Spleen (tissue), 11 donors: Measurements from ENCODE around the gene REL. TPM values are rescaled to one million over a fixed set of nuclear protein-coding genes. Genes with fewer than 3 reads are reported as not detected.
A peak's percentile ranks its signal among the peaks of the same experiment; 100 is the strongest.

ENCODE experiments used
- DNase-seq: peaks from one replicate; pipeline ENCODE4 v3.0.0-alpha.2; 2020
- H3K27ac ChIP-seq, 8 donors: fragments of 200-600 bp; sonication (generic) in 7 of 8; 1 replicate in 4 of 8; 2 replicates in 4 of 8; pipeline versions ENCODE4 v1.5.0 to v1.8.0; 2016 to 2021; ENCODE audit warnings: inconsistent platforms in 4 of 8, mild to moderate bottlenecking in 4 of 8, moderate library complexity in 1 of 8
- H3K27me3 ChIP-seq, 7 donors: fragments of 200-600 bp; sonication (generic) in 6 of 7; replicated peaks in 1 of 7; 1 replicate in 4 of 7; 2 replicates in 3 of 7; pipeline versions ENCODE4 v1.5.0 to v1.8.0; 2016 to 2021; ENCODE audit warnings: inconsistent platforms in 3 of 7, mild to moderate bottlenecking in 1 of 7
- H3K36me3 ChIP-seq, 6 donors: fragments of 200-600 bp; sonication (generic) in 5 of 6; 1 replicate in 4 of 6; 2 replicates in 2 of 6; pipeline versions ENCODE4 v1.5.0 to v1.8.0; 2016 to 2021; ENCODE audit warnings: inconsistent platforms in 2 of 6
- H3K4me1 ChIP-seq, 6 donors: fragments of 200-600 bp; sonication (generic) in 5 of 6; 1 replicate in 3 of 6; 2 replicates in 3 of 6; pipeline versions ENCODE4 v1.5.0 to v1.8.0; 2016 to 2021; ENCODE audit warnings: inconsistent platforms in 3 of 6
- H3K4me3 ChIP-seq, 8 donors: fragments of 200-600 bp; sonication (generic) in 7 of 8; 1 replicate in 4 of 8; 2 replicates in 4 of 8; pipeline versions ENCODE4 v1.5.0 to v1.8.0; 2016 to 2021; ENCODE audit warnings: inconsistent platforms in 4 of 8, mild to moderate bottlenecking in 4 of 8, moderate library complexity in 2 of 8
- H3K9me3 ChIP-seq, 8 donors: fragments of 200-600 bp; sonication (generic) in 7 of 8; 1 replicate in 4 of 8; 2 replicates in 4 of 8; pipeline versions ENCODE4 v1.5.0 to v1.8.0; 2016 to 2021; ENCODE audit warnings: inconsistent platforms in 4 of 8
- POLR2A ChIP-seq, 3 donors: fragments of 450-650 bp; IDR thresholded peaks; one replicate each; pipeline ENCODE4 v1.5.1; 2017; ENCODE audit warnings: antibody characterized with exemption in 3 of 3, mild to moderate bottlenecking in 1 of 3
- POLR2AphosphoS5 ChIP-seq, 3 donors: sonication (generic); formaldehyde crosslinking; IDR thresholded peaks; one replicate each; pipeline ENCODE4 v1.5.1; 2017; ENCODE audit warnings: antibody characterized with exemption in 3 of 3
- WGBS, 5 donors: extraction: QIAGEN DNeasy Blood & Tissue Kit in 3 of 5; methylation state at CpG; one replicate each; pipeline versions ENCODE4 v1.1.5 to v1.1.7; 2013 to 2018; 5-methylcytosine and 5-hydroxymethylcytosine counted together
- intact Hi-C: fragments of 100-400 bp; cut with DNase I; formaldehyde crosslinking; loops from one replicate; pipeline ENCODE4 v1.15.0; 2023; ENCODE audit warnings: low total_unique reads
- polyA plus RNA-seq, 3 donors: library from polyadenylated mRNA; stranded (reverse); fragments of 200-250 nt; gene quantifications; one replicate each; pipeline ENCODE4 v1.2.1, GENCODE V29; 2013
- total RNA-seq, 7 donors: library from RNA; depleted of rRNA in 3 of 7; stranded (reverse); fragments of >200 nt in 3 of 7; fragmentation: NEBNext Ultra II Directional in 4 of 7; extraction: Animal tissue kit (Norgen Biotek cat#: 25700) in 4 of 7; gene quantifications; one replicate each; pipeline versions ENCODE4 v1.1.0 to v1.2.1, GENCODE V29; 2016 to 2021
- TF ChIP-seq, protein P1 (sequence below), 11 experiments: fragments of 200-600 bp in 7 of 11; fragments of 450-650 bp in 4 of 11; sonication (generic) in 4 of 11; IDR thresholded peaks in 8 of 11; conservative IDR thresholded peaks in 3 of 11; 1 replicate in 7 of 11; 2 replicates in 4 of 11; pipeline versions ENCODE4 v1.4.0 to v1.8.0; 2016 to 2021; ENCODE audit warnings: antibody characterized with exemption in 11 of 11, inconsistent platforms in 4 of 11, mild to moderate bottlenecking in 1 of 11
- donor health status: healthy with polysubstance abuse.
- donor health status: DM: no; HTN: no; CAD: no; lungs with moderate emphysema.
- donor health status: DM: no; HTN: no; CAD: no.
- donor health status: Bipolar disorder and iron deficiency.
- donor health status: healthy.
- donor health status: DM: no; HTN: no; CAD: no.
- donor health status: DM: yes; HTN: yes; CAD: no.

The REL gene
- total and polyA plus RNA-seq, 10 donors: 1.3 to 68.8 (median 53.8) TPM

- intact Hi-C loops: no loop called here
- Histone ChIP-seq H3K4me3 (no peak overlapping the region), H3K9me3 (no peaks in the 10 kb centered on the region), H3K36me3 (peaks cover 0 to 38% (median 8%) of the 10 kb centered on the region in 6 donors), H3K4me1 (peaks cover 7 to 43% (median 19%) of the 10 kb centered on the region in 6 donors), H3K27me3 (no peaks in the 10 kb centered on the region), H3K27ac (peak overlapping the region in 2 of 8 donors; percentile 57 to 75)
- TF ChIP-seq POLR2AphosphoS5 (IDR thresholded peaks at IDR 0.05) (no peak), POLR2A (IDR thresholded peaks at IDR 0.05) (no peak)
- TF ChIP-seq, protein P1, sequence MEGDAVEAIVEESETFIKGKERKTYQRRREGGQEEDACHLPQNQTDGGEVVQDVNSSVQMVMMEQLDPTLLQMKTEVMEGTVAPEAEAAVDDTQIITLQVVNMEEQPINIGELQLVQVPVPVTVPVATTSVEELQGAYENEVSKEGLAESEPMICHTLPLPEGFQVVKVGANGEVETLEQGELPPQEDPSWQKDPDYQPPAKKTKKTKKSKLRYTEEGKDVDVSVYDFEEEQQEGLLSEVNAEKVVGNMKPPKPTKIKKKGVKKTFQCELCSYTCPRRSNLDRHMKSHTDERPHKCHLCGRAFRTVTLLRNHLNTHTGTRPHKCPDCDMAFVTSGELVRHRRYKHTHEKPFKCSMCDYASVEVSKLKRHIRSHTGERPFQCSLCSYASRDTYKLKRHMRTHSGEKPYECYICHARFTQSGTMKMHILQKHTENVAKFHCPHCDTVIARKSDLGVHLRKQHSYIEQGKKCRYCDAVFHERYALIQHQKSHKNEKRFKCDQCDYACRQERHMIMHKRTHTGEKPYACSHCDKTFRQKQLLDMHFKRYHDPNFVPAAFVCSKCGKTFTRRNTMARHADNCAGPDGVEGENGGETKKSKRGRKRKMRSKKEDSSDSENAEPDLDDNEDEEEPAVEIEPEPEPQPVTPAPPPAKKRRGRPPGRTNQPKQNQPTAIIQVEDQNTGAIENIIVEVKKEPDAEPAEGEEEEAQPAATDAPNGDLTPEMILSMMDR (IDR thresholded peaks at IDR 0.05 in 8 of 11, conservative IDR thresholded peaks at IDR 0.05 in 3 of 11): no peak
- 87 to 95% (median 92%) methylated on average over 3 of the region's 3 CpGs for WGBS, 5 donors
- no peak for DNase-seq
Measured at GRCh38 chr2:60932954-60933353, 51.6 kb downstream of the REL start.

GRCh38 chr2:60934165-60934722, 52.9 kb downstream of the REL start:
- intact Hi-C loops: no loop called here
- DNase-seq: no peak
- peaks cover 7 to 43% (median 19%) of the 10 kb centered on the region in 6 donors for H3K4me1 ChIP-seq
- H3K27me3 ChIP-seq: no peaks in the 10 kb centered on the region
- peaks cover 0 to 48% (median 8%) of the 10 kb centered on the region in 6 donors for H3K36me3 ChIP-seq
- no peak overlapping the region for H3K4me3 ChIP-seq
- peak overlapping the region in 7 of 8 donors; percentile 3 to 75 (median 57) for H3K27ac ChIP-seq
- TF ChIP-seq POLR2AphosphoS5 (IDR thresholded peaks at IDR 0.05) (no peak), POLR2A (IDR thresholded peaks at IDR 0.05) (no peak)
- TF ChIP-seq, protein P1 (IDR thresholded peaks at IDR 0.05 in 8 of 11, conservative IDR thresholded peaks at IDR 0.05 in 3 of 11): no peak
- WGBS, 5 donors: 42 to 70% (median 53%) methylated on average over 2 of the region's 2 CpGs
- H3K9me3 ChIP-seq: no peaks in the 10 kb centered on the region

DNA sequence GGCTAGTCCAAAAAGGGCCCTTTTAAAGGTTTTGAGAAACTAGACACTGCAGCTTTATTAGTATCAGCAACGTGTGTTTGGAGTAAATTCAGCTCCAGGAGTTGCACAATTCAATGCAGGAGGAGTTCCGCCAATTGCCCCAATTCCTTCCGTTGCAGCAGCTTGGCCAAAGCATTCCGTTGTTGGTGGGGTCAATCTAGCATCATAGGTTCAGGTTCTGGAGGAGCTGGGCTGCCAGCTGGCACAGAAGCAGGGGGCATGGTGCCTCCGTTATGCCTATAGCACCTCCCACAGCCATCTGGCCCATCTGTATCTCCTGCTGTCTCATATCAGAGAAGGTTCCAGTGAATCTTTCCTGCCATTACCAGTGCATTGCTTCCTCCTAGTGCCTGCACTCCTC, 55.4 kb downstream of the REL start:
- H3K27ac ChIP-seq: peak overlapping the region in 3 of 8 donors; percentile 34 to 62 (median 49)
- WGBS, 5 donors: 56 to 81% (median 74%) methylated on average over 4 to 5 of the region's 5 CpGs
- no peak overlapping the region for H3K4me3 ChIP-seq
- TF ChIP-seq, protein P1 (IDR thresholded peaks at IDR 0.05 in 8 of 11, conservative IDR thresholded peaks at IDR 0.05 in 3 of 11): no peak
- TF ChIP-seq POLR2AphosphoS5 (IDR thresholded peaks at IDR 0.05) (no peak), POLR2A (IDR thresholded peaks at IDR 0.05) (no peak)
- H3K36me3 ChIP-seq: peaks cover 0 to 46% (median 6%) of the 10 kb centered on the region in 6 donors
- DNase-seq: no peak
- intact Hi-C loops: no loop called here
- H3K27me3 ChIP-seq: no peaks in the 10 kb centered on the region
- peaks cover 7 to 43% (median 19%) of the 10 kb centered on the region in 6 donors for H3K4me1 ChIP-seq
- H3K9me3 ChIP-seq: no peaks in the 10 kb centered on the region

- Histone ChIP-seq H3K27ac (no peak overlapping the region), H3K9me3 (no peaks in the 10 kb centered on the region), H3K4me1 (peaks cover 7 to 37% (median 18%) of the 10 kb centered on the region in 6 donors), H3K36me3 (peaks cover 0 to 36% (median 3%) of the 10 kb centered on the region in 6 donors), H3K27me3 (no peaks in the 10 kb centered on the region), H3K4me3 (no peak overlapping the region)
- intact Hi-C loops: no loop called here
- WGBS, 5 donors: 96 to 99% (median 96%) methylated on average over 7 of the region's 7 CpGs
- no peak for TF ChIP-seq POLR2A (IDR thresholded peaks at IDR 0.05)
- no peak for TF ChIP-seq POLR2AphosphoS5 (IDR thresholded peaks at IDR 0.05)
- TF ChIP-seq, protein P1 (IDR thresholded peaks at IDR 0.05 in 8 of 11, conservative IDR thresholded peaks at IDR 0.05 in 3 of 11): no peak
- DNase-seq: no peak
Measured at GRCh38 chr2:60938301-60938700, 56.9 kb downstream of the REL start.
